Measurements from ENCODE around the gene RPL39. TPM values are rescaled to one million over a fixed set of nuclear protein-coding genes. Genes with fewer than 3 reads are reported as not detected.

The RPL39 gene
- total and polyA plus RNA-seq, 2 donors (not counting 1 experiment from before 2014, with no cell fraction given) = 2,034 to 3,799 TPM

DNA sequence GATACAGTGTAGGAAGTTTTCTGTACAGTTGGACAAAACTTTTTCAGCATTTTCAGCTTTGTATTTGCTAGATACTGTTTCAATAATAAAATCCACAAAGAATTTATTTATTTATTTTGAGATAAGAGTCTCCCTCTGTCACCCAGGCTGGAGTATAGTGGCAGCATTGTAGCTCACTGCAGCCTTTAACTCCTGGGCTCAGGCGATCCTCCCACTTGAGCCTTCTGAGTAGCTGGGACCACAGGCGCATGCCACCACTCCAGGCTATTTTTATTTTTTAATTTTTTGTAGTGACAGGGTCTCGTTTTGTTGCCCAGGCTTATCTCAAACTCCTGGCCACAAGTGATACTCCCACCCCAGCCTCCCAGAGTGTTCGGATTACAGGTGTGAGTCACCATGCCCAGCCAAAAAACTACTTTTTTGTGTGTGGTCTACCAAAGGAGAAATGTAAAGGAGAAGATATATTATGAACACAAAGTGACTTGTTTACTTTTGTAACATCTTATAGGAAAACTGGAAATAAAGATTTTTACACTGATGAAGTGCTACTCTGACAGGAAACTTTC is 46.1 kb downstream of the RPL39 start:
- Histone ChIP-seq H4K20me1 (ENCODE audit: control insufficient read depth, extremely low read depth, insufficient read depth, low read length) (no peaks in the 10 kb centered on the region), H3K4me2 (ENCODE audit: extremely low read depth, insufficient read depth, low read length) (no peak overlapping the region), H3K27me3 (ENCODE audit: control insufficient read depth, insufficient read depth, low read length) (no peaks in the 10 kb centered on the region), H3K4me1 (ENCODE audit: control insufficient read depth, extremely low read depth, insufficient read depth, low read length) (no peaks in the 10 kb centered on the region), H3K79me2 (ENCODE audit: control insufficient read depth, insufficient read depth, low read length) (no peaks in the 10 kb centered on the region), H3K9me3 (ENCODE audit: control insufficient read depth, insufficient read depth, low read depth, low read length) (no peaks in the 10 kb centered on the region), H3K27ac (ENCODE audit: insufficient read depth, low read length) (no peak overlapping the region), H3K9ac (ENCODE audit: insufficient read depth, low read length) (no peak overlapping the region), H3K4me3 (replicated peaks in 1 of 4; ENCODE audit: control extremely low read depth in 1 of 4, insufficient read depth in 1 of 4, low read depth in 3 of 4, low read length in 4 of 4) (no peak overlapping the region), H3K36me3 (ENCODE audit: control insufficient read depth, insufficient read depth, low read length) (no peaks in the 10 kb centered on the region), H2AFZ (ENCODE audit: low read length) (no peak overlapping the region)
- TF ChIP-seq EZH2 (IDR thresholded peaks at IDR 0.05; ENCODE audit: low read length, missing control alignments) = no peak
- TF ChIP-seq, protein P1, sequence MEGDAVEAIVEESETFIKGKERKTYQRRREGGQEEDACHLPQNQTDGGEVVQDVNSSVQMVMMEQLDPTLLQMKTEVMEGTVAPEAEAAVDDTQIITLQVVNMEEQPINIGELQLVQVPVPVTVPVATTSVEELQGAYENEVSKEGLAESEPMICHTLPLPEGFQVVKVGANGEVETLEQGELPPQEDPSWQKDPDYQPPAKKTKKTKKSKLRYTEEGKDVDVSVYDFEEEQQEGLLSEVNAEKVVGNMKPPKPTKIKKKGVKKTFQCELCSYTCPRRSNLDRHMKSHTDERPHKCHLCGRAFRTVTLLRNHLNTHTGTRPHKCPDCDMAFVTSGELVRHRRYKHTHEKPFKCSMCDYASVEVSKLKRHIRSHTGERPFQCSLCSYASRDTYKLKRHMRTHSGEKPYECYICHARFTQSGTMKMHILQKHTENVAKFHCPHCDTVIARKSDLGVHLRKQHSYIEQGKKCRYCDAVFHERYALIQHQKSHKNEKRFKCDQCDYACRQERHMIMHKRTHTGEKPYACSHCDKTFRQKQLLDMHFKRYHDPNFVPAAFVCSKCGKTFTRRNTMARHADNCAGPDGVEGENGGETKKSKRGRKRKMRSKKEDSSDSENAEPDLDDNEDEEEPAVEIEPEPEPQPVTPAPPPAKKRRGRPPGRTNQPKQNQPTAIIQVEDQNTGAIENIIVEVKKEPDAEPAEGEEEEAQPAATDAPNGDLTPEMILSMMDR (conservative IDR thresholded peaks at IDR 0.05 in 1 of 2, IDR thresholded peaks at IDR 0.05 in 1 of 2; ENCODE audit: low read depth in 1 of 2, low read length in 2 of 2) = no peak
- DNase-seq (ENCODE audit: low read depth in 2 of 2) = no peak

DNA sequence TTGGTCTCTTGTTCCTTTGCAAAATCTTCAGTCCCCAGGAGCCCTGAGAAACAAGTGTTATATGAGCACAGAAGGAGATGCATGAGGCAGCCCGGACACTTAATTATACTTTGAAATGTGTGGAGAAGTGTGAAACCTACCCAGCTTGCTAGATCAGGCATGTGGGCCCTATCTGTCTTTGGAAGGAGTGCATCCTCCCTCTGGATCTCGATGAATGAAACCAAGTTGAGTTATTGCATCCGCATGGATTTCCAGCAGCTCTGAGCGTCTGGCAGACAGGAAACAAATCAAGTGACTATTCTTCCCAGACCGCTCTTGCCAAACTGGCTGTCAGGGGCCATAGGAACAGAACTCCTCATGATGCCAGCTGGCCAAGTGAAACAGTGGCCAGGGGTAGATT is 52.7 kb downstream of the RPL39 start:
- TF ChIP-seq EZH2 (IDR thresholded peaks at IDR 0.05; ENCODE audit: low read length, missing control alignments) = no peak
- TF ChIP-seq, protein P1 (conservative IDR thresholded peaks at IDR 0.05 in 1 of 2, IDR thresholded peaks at IDR 0.05 in 1 of 2; ENCODE audit: low read depth in 1 of 2, low read length in 2 of 2) = no peak
- Histone ChIP-seq H3K4me1 (ENCODE audit: control insufficient read depth, extremely low read depth, insufficient read depth, low read length) (no peaks in the 10 kb centered on the region), H3K27ac (ENCODE audit: insufficient read depth, low read length) (no peak overlapping the region), H3K4me3 (replicated peaks in 1 of 4; ENCODE audit: control extremely low read depth in 1 of 4, insufficient read depth in 1 of 4, low read depth in 3 of 4, low read length in 4 of 4) (no peak overlapping the region), H3K36me3 (ENCODE audit: control insufficient read depth, insufficient read depth, low read length) (no peaks in the 10 kb centered on the region), H3K79me2 (ENCODE audit: control insufficient read depth, insufficient read depth, low read length) (no peaks in the 10 kb centered on the region), H2AFZ (ENCODE audit: low read length) (no peak overlapping the region), H3K9ac (ENCODE audit: insufficient read depth, low read length) (no peak overlapping the region), H4K20me1 (ENCODE audit: control insufficient read depth, extremely low read depth, insufficient read depth, low read length) (no peaks in the 10 kb centered on the region), H3K27me3 (ENCODE audit: control insufficient read depth, insufficient read depth, low read length) (no peaks in the 10 kb centered on the region), H3K9me3 (ENCODE audit: control insufficient read depth, insufficient read depth, low read depth, low read length) (no peaks in the 10 kb centered on the region), H3K4me2 (ENCODE audit: extremely low read depth, insufficient read depth, low read length) (no peak overlapping the region)
- DNase-seq (ENCODE audit: low read depth in 2 of 2) = no peak

Other genes with a start within 250 kb of the RPL39 start
- 38.0 and 40.8 TPM in 2 replicates for gene STEEP1, start 226.2 kb downstream of the RPL39 start, total RNA-seq
- gene STEEP1, start 226.2 kb downstream of the RPL39 start, polyA plus RNA-seq = 20.1 and 20.3 TPM in 2 replicates
- gene UBE2A, start 217.1 kb downstream of the RPL39 start, total RNA-seq = 22.1 and 28.4 TPM in 2 replicates
- 89.8 and 106 TPM in 2 replicates for gene UBE2A, start 217.1 kb downstream of the RPL39 start, polyA plus RNA-seq
- 3.9 and 4.1 TPM in 2 replicates for gene NKRF, start 185.2 kb downstream of the RPL39 start, total RNA-seq
- 7.1 and 7.4 TPM in 2 replicates for gene NKRF, start 185.2 kb downstream of the RPL39 start, polyA plus RNA-seq
- 5.6 and 5.9 TPM in 2 replicates for gene SEPTIN6, start 98.5 kb downstream of the RPL39 start, total RNA-seq
- gene SEPTIN6, start 98.5 kb downstream of the RPL39 start, polyA plus RNA-seq = 12.8 and 19.9 TPM in 2 replicates
- 0.26 and 0.83 TPM in 2 replicates for gene SOWAHD, start 33.0 kb downstream of the RPL39 start, total RNA-seq
- 0.10 and 0.15 TPM in 2 replicates for gene SOWAHD, start 33.0 kb downstream of the RPL39 start, polyA plus RNA-seq
- gene UPF3B, start 61.3 kb upstream of the RPL39 start, total RNA-seq = 2.3 and 3.1 TPM in 2 replicates
- gene UPF3B, start 61.3 kb upstream of the RPL39 start, polyA plus RNA-seq = 8.1 and 8.8 TPM in 2 replicates
- gene RNF113A, start 80.1 kb upstream of the RPL39 start, total RNA-seq = 18.8 and 20.0 TPM in 2 replicates
- 12.4 TPM in 2 replicates for gene RNF113A, start 80.1 kb upstream of the RPL39 start, polyA plus RNA-seq
- gene NDUFA1, start 80.2 kb upstream of the RPL39 start, total RNA-seq = 80.4 and 88.0 TPM in 2 replicates
- gene NDUFA1, start 80.2 kb upstream of the RPL39 start, polyA plus RNA-seq = 181 and 187 TPM in 2 replicates
- not detected in 2 replicates for gene AKAP14, start 104.3 kb upstream of the RPL39 start, total RNA-seq
- not detected in 2 replicates for gene AKAP14, start 104.3 kb upstream of the RPL39 start, polyA plus RNA-seq
- gene NKAP, start 152.1 kb upstream of the RPL39 start, total RNA-seq = 4.1 and 4.6 TPM in 2 replicates
- 4.0 and 4.1 TPM in 2 replicates for gene NKAP, start 152.1 kb upstream of the RPL39 start, polyA plus RNA-seq